Right lobe of liver (tissue), 6 donors: ENCODE results near the gene MCAM. TPM values are rescaled to one million over a fixed set of nuclear protein-coding genes. Genes with fewer than 3 reads are reported as not detected.
A peak's percentile ranks its signal among the peaks of the same experiment; 100 is the strongest.

ENCODE experiments used
- ATAC-seq, 4 donors: fragments of 200-7000 bp; cut with Tn5 transposase; one replicate each; pipeline ENCODE4 v1.9.1; 2020; ENCODE audit warnings: mild to moderate bottlenecking in 4 of 4, moderate library complexity in 4 of 4
- DNase-seq, 3 donors: peaks; one replicate each; pipeline ENCODE4 v3.0.0-alpha.2; 2020
- H3K27ac ChIP-seq, 3 donors: fragments of 200-600 bp; one replicate each; pipeline ENCODE4 v1.8.0; 2022
- H3K27me3 ChIP-seq, 2 donors: fragments of 200-600 bp; one replicate each; pipeline ENCODE4 v1.8.0; 2022
- H3K36me3 ChIP-seq, 4 donors: fragments of 200-600 bp; sonication (generic) in 1 of 4; one replicate each; pipeline versions ENCODE4 v1.5.1 to v1.8.0; 2017 to 2022; ENCODE audit warnings: control low read depth in 1 of 4
- H3K4me1 ChIP-seq, 4 donors: fragments of 200-600 bp; sonication (generic) in 1 of 4; one replicate each; pipeline versions ENCODE4 v1.5.1 to v1.8.0; 2017 to 2022; ENCODE audit warnings: control low read depth in 1 of 4
- H3K4me3 ChIP-seq, 3 donors: fragments of 200-600 bp; one replicate each; pipeline ENCODE4 v1.8.0; 2022
- H3K9me3 ChIP-seq, 4 donors: fragments of 200-600 bp; sonication (generic) in 1 of 4; one replicate each; pipeline versions ENCODE4 v1.5.1 to v1.8.0; 2017 to 2022; ENCODE audit warnings: control low read depth in 1 of 4
- CTCF ChIP-seq, 4 donors: fragments of 200-600 bp in 3 of 4; fragments of 450-650 bp in 1 of 4; IDR thresholded peaks; one replicate each; pipeline versions ENCODE4 v1.5.1 to v1.8.0; 2016 to 2022; ENCODE audit warnings: antibody characterized with exemption in 4 of 4, mild to moderate bottlenecking in 2 of 4
- POLR2A ChIP-seq: fragments of 450-650 bp; IDR thresholded peaks from one replicate; pipeline ENCODE4 v1.6.1; 2017; ENCODE audit warnings: antibody characterized with exemption, mild to moderate bottlenecking
- WGBS: methylation state at CpG from one replicate; pipeline ENCODE4 v1.1.6; 2018; ENCODE audit warnings: low coverage, low lambda C conversion rate; ENCODE audit not compliant: insufficient coverage; ENCODE audit errors: missing lambda C conversion rate; 5-methylcytosine and 5-hydroxymethylcytosine counted together
- intact Hi-C, 2 donors: fragments of 100-400 bp; cut with DNase I; formaldehyde crosslinking; loops; one replicate each; pipeline versions ENCODE4 v1.11.2 to v1.14.1; 2022
- total RNA-seq, 6 experiments: library from RNA; depleted of rRNA in 2 of 6; stranded (reverse); fragments of >200 nt in 2 of 6; fragmentation: NEBNext Ultra II Directional in 3 of 6; extraction: Animal tissue kit (Norgen Biotek cat#: 25700) in 3 of 6; gene quantifications; one replicate each; pipeline versions ENCODE4 v1.1.0 to v1.2.4, GENCODE V29; 2016 to 2023
- donor health status: DM: no; HTN: yes; CAD: no.
- donor health status: DM: no; HTN: no; CAD: no.
- donor health status: DM: no; HTN: no; CAD: no.
- donor health status: DM: no; HTN: yes; CAD: no.
- donor health status: DM: no; HTN: yes; CAD: no.

MCAM gene
- total RNA-seq, 6 experiments from 2014 or later = 1.8 to 28.7 (median 12.5) TPM

GRCh38 chr11:119324189-119324588, 7.3 kb upstream of the MCAM start:
- Histone ChIP-seq H3K9me3 (no peaks in the 10 kb centered on the region), H3K4me3 (no peak overlapping the region), H3K27me3 (no peaks in the 10 kb centered on the region), H3K4me1 (peaks cover 0 to 10% (median 4%) of the 10 kb centered on the region in 4 donors), H3K27ac (no peak overlapping the region), H3K36me3 (no peaks in the 10 kb centered on the region)
- no peak for TF ChIP-seq POLR2A
- WGBS = 54% methylated on average over 3 of the region's 4 CpGs
- intact Hi-C loops = no loop called here
- no peak for DNase-seq
- ATAC-seq = no peak

- Histone ChIP-seq H3K27ac (no peak overlapping the region), H3K27me3 (no peaks in the 10 kb centered on the region), H3K4me3 (no peak overlapping the region), H3K4me1 (peaks cover 0 to 10% (median 4%) of the 10 kb centered on the region in 4 donors), H3K9me3 (no peaks in the 10 kb centered on the region), H3K36me3 (no peaks in the 10 kb centered on the region)
- TF ChIP-seq POLR2A (no peak), CTCF (IDR thresholded peaks at IDR 0.05) (peak; percentile 54 to 82 (median 76))
- intact Hi-C loops = no loop called here
- DNase-seq (peak in 2 of 3 donors; percentile 58 to 61), ATAC-seq (peak in 3 of 4 donors; percentile 13 to 31 (median 28))
- WGBS = 18% methylated on average over 8 of the region's 8 CpGs
Measured at GRCh38 chr11:119323532-119324033, 6.7 kb upstream of the MCAM start.

DNA sequence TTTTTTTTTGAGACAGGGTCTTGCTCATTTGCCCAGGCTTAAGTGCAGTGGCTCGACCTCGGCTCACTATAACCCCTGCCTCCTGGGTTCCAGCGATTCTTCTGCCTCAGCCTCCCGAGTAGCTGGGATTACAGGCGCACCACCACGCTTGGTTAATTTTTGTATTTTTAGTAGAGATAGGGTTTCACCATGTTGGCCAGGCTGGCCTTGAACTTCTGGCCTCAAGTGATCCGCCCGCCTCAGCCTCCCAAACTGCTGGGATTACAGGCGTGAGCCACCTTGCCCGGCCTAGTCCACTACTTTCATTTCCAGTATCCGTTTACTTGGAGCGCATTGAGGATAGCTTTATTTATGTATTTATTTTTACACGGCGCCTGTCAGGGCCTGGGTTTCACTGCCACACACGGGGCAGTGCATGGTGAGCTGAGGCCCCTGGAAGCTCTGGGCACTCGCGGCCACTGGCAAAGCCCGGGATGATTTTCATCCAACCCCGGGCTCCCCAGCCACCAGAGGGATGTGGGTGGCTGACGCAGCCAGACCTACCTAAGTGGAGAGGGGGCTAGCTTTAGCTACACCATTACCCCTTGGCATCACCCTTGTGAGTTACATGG, 6.1 kb upstream of the MCAM start:
- Histone ChIP-seq H3K27ac (no peak overlapping the region), H3K27me3 (no peaks in the 10 kb centered on the region), H3K36me3 (no peaks in the 10 kb centered on the region), H3K4me1 (peaks cover 0 to 10% (median 4%) of the 10 kb centered on the region in 4 donors), H3K9me3 (no peaks in the 10 kb centered on the region), H3K4me3 (no peak overlapping the region)
- TF ChIP-seq POLR2A (no peak), CTCF (IDR thresholded peaks at IDR 0.05) (no peak)
- 72% methylated on average over 19 of the region's 20 CpGs for WGBS
- ATAC-seq (no peak), DNase-seq (peak in 1 of 3 donors; percentile 45)
- intact Hi-C loops = no loop called here

GRCh38 chr11:119322360-119322739, 5.4 kb upstream of the MCAM start:
- Histone ChIP-seq H3K36me3 (no peaks in the 10 kb centered on the region), H3K27me3 (no peaks in the 10 kb centered on the region), H3K4me1 (peaks cover 0 to 12% (median 4%) of the 10 kb centered on the region in 4 donors), H3K9me3 (no peaks in the 10 kb centered on the region), H3K27ac (peak overlapping the region in 1 of 3 donors; percentile 75), H3K4me3 (no peak overlapping the region)
- no peak for DNase-seq
- TF ChIP-seq POLR2A (no peak), CTCF (IDR thresholded peaks at IDR 0.05) (peak in 1 of 4 donors; percentile 6)
- peak in 1 of 4 donors; percentile 20 for ATAC-seq
- intact Hi-C loops = no loop called here
- WGBS = 19% methylated on average over 6 of the region's 6 CpGs

- DNase-seq = peak; percentile 54 to 68 (median 63)
- intact Hi-C loops = no loop called here
- ATAC-seq = peak; percentile 32 to 47 (median 45)
- H3K4me1 ChIP-seq = peaks cover 0 to 23% (median 4%) of the 10 kb centered on the region in 4 donors
- WGBS = under 1% methylated on average over 20 of the region's 60 CpGs
- no peak for TF ChIP-seq CTCF (IDR thresholded peaks at IDR 0.05)
- peak; percentile 21 for TF ChIP-seq POLR2A
- no peaks in the 10 kb centered on the region for H3K9me3 ChIP-seq
- peak overlapping the region; percentile 44 to 75 (median 50) for H3K27ac ChIP-seq
- peaks cover 0 to 4% of the 10 kb centered on the region in 2 donors for H3K27me3 ChIP-seq
- H3K36me3 ChIP-seq = no peaks in the 10 kb centered on the region
- H3K4me3 ChIP-seq = peak overlapping the region; percentile 39 to 48 (median 42)
Measured at GRCh38 chr11:119320776-119321524, 4.0 kb upstream of the MCAM start.
